H1 (cell line): ENCODE results near the gene UBAP1L. TPM values are rescaled to one million over a fixed set of nuclear protein-coding genes. Genes with fewer than 3 reads are reported as not detected.

Source experiments
- CTCF ChIA-PET: fragments of 300-600 bp; sonication (Branson Sonifier 250); formaldehyde crosslinking; loops from one replicate; lab custom pipeline; 2021; ENCODE audit not compliant: partially characterized antibody; lab: Charles Lee
- POLR2A ChIA-PET: fragments of 300-600 bp; sonication (Branson Sonifier 250); formaldehyde crosslinking; loops from one replicate; lab custom pipeline; 2021; ENCODE audit warnings: inconsistent platforms; ENCODE audit not compliant: partially characterized antibody; lab: Charles Lee
- DNase-seq, 2 experiments: peaks; one replicate each; pipeline versions ENCODE4 v3.0.0 to v3.0.0-alpha.2; 2010 to 2022; ENCODE audit warnings: low spot score in 2 of 2, low read depth in 1 of 2, mixed read lengths in 1 of 2
- FAIRE-seq: peaks from 2 replicates; lab custom pipeline; 2011; peaks lifted over from hg19 to GRCh38; lab: Jason Lieb, UNC
- H2AFZ ChIP-seq: 2 replicates; pipeline ENCODE4 v1.8.1; 2012; ENCODE audit warnings: low read length, inconsistent platforms
- H2AK5ac ChIP-seq: 2 replicates; pipeline ENCODE4 v1.6.1; 2013; ENCODE audit warnings: low read depth, low read length
- H2BK120ac ChIP-seq: replicated peaks from 2 replicates; pipeline ENCODE3; 2013; ENCODE audit warnings: low read depth, low read length, inconsistent platforms
- H2BK12ac ChIP-seq: 2 replicates; pipeline ENCODE4 v1.6.1; 2013; ENCODE audit warnings: low read depth, low read length
- H2BK15ac ChIP-seq: 2 replicates; pipeline ENCODE4 v1.6.1; 2013; ENCODE audit warnings: low read length
- H2BK20ac ChIP-seq: 2 replicates; pipeline ENCODE4 v1.6.1; 2013; ENCODE audit warnings: low read length
- H2BK5ac ChIP-seq: 2 replicates; pipeline ENCODE4 v1.6.1; 2013; ENCODE audit warnings: low read depth, low read length
- H3K14ac ChIP-seq: 2 replicates; pipeline ENCODE4 v1.6.1; 2013; ENCODE audit warnings: inconsistent platforms; ENCODE audit not compliant: insufficient read length
- H3K18ac ChIP-seq: 2 replicates; pipeline ENCODE4 v1.6.1; 2013; ENCODE audit warnings: low read length; ENCODE audit errors: extremely low read depth
- H3K23ac ChIP-seq: 2 replicates; pipeline ENCODE4 v1.6.1; 2013; ENCODE audit warnings: inconsistent platforms; ENCODE audit not compliant: insufficient read length
- H3K23me2 ChIP-seq: 2 replicates; pipeline ENCODE4 v1.6.1; 2013; ENCODE audit warnings: low read depth, low read length
- H3K27ac ChIP-seq: 2 replicates; pipeline ENCODE4 v1.6.1; 2011; ENCODE audit warnings: low read depth, low read length, inconsistent platforms
- H3K27me3 ChIP-seq, 4 experiments: replicated peaks in 1 of 4; 1 replicate in 1 of 4; 2 replicates in 3 of 4; pipeline versions ENCODE4 v1.6.1 to v1.8.1; 2011 to 2013; ENCODE audit warnings: low read length in 3 of 4, mild to moderate bottlenecking in 3 of 4, inconsistent platforms in 2 of 4, mixed read lengths in 2 of 4, moderate library complexity in 1 of 4; ENCODE audit not compliant: control insufficient read depth in 3 of 4, insufficient read depth in 3 of 4; ENCODE audit errors: extremely low read depth in 1 of 4
- H3K36me3 ChIP-seq, 4 experiments: 2 replicates each; pipeline versions ENCODE4 v1.6.1 to v1.8.1; 2011 to 2013; ENCODE audit warnings: mild to moderate bottlenecking in 4 of 4, low read length in 3 of 4, moderate library complexity in 2 of 4, control low read depth in 1 of 4, inconsistent platforms in 1 of 4; ENCODE audit not compliant: insufficient read depth in 4 of 4, control insufficient read depth in 2 of 4
- H3K4ac ChIP-seq: replicated peaks from 2 replicates; pipeline ENCODE3; 2013; ENCODE audit warnings: low read length, low read depth, mixed read lengths, inconsistent platforms; ENCODE audit not compliant: insufficient read length
- H3K4me1 ChIP-seq, 4 experiments: replicated peaks in 1 of 4; 1 replicate in 1 of 4; 2 replicates in 3 of 4; pipeline versions ENCODE4 v1.6.1 to v1.8.1; 2011 to 2013; ENCODE audit warnings: low read length in 3 of 4, inconsistent platforms in 2 of 4, mixed read lengths in 1 of 4; ENCODE audit not compliant: insufficient read depth in 4 of 4, control insufficient read depth in 3 of 4
- H3K4me2 ChIP-seq, 2 experiments: 2 replicates each; pipeline versions ENCODE4 v1.6.1 to v1.8.1; 2011 to 2013; ENCODE audit warnings: low read depth in 2 of 2, low read length in 2 of 2, control low read depth in 1 of 2, inconsistent platforms in 1 of 2, mild to moderate bottlenecking in 1 of 2; ENCODE audit not compliant: insufficient read depth in 1 of 2
- H3K4me3 ChIP-seq, 4 experiments: fragments of 200-600, 300-600 bp in 1 of 4; sonication (generic), shearing (Covaris generic), sonication (Bioruptor Twin) in 1 of 4; 2 replicates each; pipeline versions ENCODE4 v1.5.1 to v1.8.1; 2011 to 2016; ENCODE audit warnings: low read length in 4 of 4, low read depth in 3 of 4, control low read depth in 2 of 4, inconsistent platforms in 2 of 4, mild to moderate bottlenecking in 2 of 4, mixed read lengths in 1 of 4, moderate library complexity in 1 of 4; ENCODE audit not compliant: insufficient read depth in 2 of 4; ENCODE audit errors: extremely low read depth in 1 of 4
- H3K56ac ChIP-seq: replicated peaks from 2 replicates; pipeline ENCODE3; 2013; ENCODE audit warnings: low read depth, mild to moderate bottlenecking, mixed read lengths, low read length, inconsistent platforms; ENCODE audit not compliant: insufficient read length
- H3K79me1 ChIP-seq: 2 replicates; pipeline ENCODE4 v1.6.1; 2013; ENCODE audit warnings: low read depth, low read length, control low read depth
- H3K79me2 ChIP-seq, 2 experiments: 2 replicates each; pipeline versions ENCODE4 v1.6.1 to v1.8.1; 2012 to 2013; ENCODE audit warnings: low read length in 2 of 2, mild to moderate bottlenecking in 2 of 2, inconsistent platforms in 1 of 2; ENCODE audit not compliant: insufficient read depth in 2 of 2, control insufficient read depth in 1 of 2
- H3K9ac ChIP-seq, 4 experiments: replicated peaks in 1 of 4; 1 replicate in 1 of 4; 2 replicates in 3 of 4; pipeline versions ENCODE4 v1.6.1 to v1.8.1; 2011 to 2013; ENCODE audit warnings: low read depth in 3 of 4, low read length in 3 of 4, control low read depth in 2 of 4, mild to moderate bottlenecking in 2 of 4, moderate library complexity in 2 of 4, inconsistent platforms in 1 of 4; ENCODE audit errors: extremely low read depth in 1 of 4
- H3K9me3 ChIP-seq, 2 experiments: 2 replicates each; pipeline versions ENCODE4 v1.6.1 to v1.8.1; 2012 to 2013; ENCODE audit warnings: mild to moderate bottlenecking in 2 of 2, moderate library complexity in 2 of 2, control low read depth in 1 of 2, inconsistent platforms in 1 of 2, low read depth in 1 of 2, low read length in 1 of 2, mixed read lengths in 1 of 2; ENCODE audit not compliant: insufficient read depth in 2 of 2
- H4K20me1 ChIP-seq, 2 experiments: replicated peaks in 1 of 2; 2 replicates each; pipeline versions ENCODE3 to v1.8.1; 2011 to 2013; ENCODE audit warnings: inconsistent platforms in 2 of 2, low read length in 2 of 2, mild to moderate bottlenecking in 1 of 2; ENCODE audit not compliant: insufficient read depth in 2 of 2, control insufficient read depth in 1 of 2
- H4K5ac ChIP-seq: 2 replicates; pipeline ENCODE4 v1.6.1; 2013; ENCODE audit warnings: low read length, low read depth, mixed read lengths, inconsistent platforms; ENCODE audit not compliant: insufficient read length
- H4K8ac ChIP-seq: 2 replicates; pipeline ENCODE4 v1.8.0; 2013; ENCODE audit warnings: mild to moderate bottlenecking, moderate library complexity, low read length, inconsistent platforms; ENCODE audit not compliant: insufficient read depth; ENCODE audit errors: extremely low read depth
- H4K91ac ChIP-seq: replicated peaks from 2 replicates; pipeline ENCODE3; 2013; ENCODE audit warnings: low read length, mixed read lengths, inconsistent platforms; ENCODE audit not compliant: insufficient read length
- EP300 ChIP-seq, 2 experiments: IDR thresholded peaks; 1 replicate in 1 of 2; 2 replicates in 1 of 2; pipeline ENCODE4 v1.6.1; 2011 to 2012; ENCODE audit warnings: low read depth in 2 of 2, low read length in 2 of 2, mild to moderate bottlenecking in 2 of 2, borderline replicate concordance in 1 of 2, inconsistent platforms in 1 of 2, moderate library complexity in 1 of 2
- FOSL1 ChIP-seq: IDR thresholded peaks from 2 replicates; pipeline ENCODE4 v1.6.1; 2011; ENCODE audit warnings: mild to moderate bottlenecking, low read depth, low read length, moderate library complexity; ENCODE audit not compliant: insufficient read depth
- HDAC6 ChIP-seq: IDR thresholded peaks from one replicate; pipeline ENCODE4 v1.7.1; 2012; ENCODE audit warnings: low read depth, mild to moderate bottlenecking, inconsistent platforms, low read length, moderate library complexity
- KDM1A ChIP-seq: fragments of 200-600, 300-600 bp; sonication (generic); IDR thresholded peaks from 2 replicates; pipeline ENCODE4 v1.7.1; 2016; ENCODE audit warnings: mild to moderate bottlenecking, low read length, borderline replicate concordance
- KDM5A ChIP-seq: fragments of 200-600 bp; IDR thresholded peaks from 2 replicates; pipeline ENCODE4 v1.7.1; 2012; ENCODE audit warnings: mild to moderate bottlenecking, low read length, inconsistent platforms, mixed read lengths
- MAFK ChIP-seq: IDR thresholded peaks from 2 replicates; pipeline ENCODE4 v1.6.1; 2012; ENCODE audit warnings: low read depth, mild to moderate bottlenecking, improper control_type of control experiment, low read length
- NANOG ChIP-seq: IDR thresholded peaks from 2 replicates; pipeline ENCODE4 v1.6.1; 2011; ENCODE audit warnings: low read length, low read depth, mild to moderate bottlenecking, inconsistent platforms; ENCODE audit not compliant: insufficient read depth, poor library complexity, severe bottlenecking
- RFX5 ChIP-seq: IDR thresholded peaks from 2 replicates; pipeline ENCODE4 v1.6.1; 2011; ENCODE audit warnings: low read depth, low read length, improper control_type of control experiment, borderline replicate concordance
- SRF ChIP-seq: IDR thresholded peaks from 2 replicates; pipeline ENCODE4 v1.6.1; 2011; ENCODE audit warnings: mild to moderate bottlenecking, low read depth, low read length, moderate library complexity
- TCF12 ChIP-seq: IDR thresholded peaks from 2 replicates; pipeline ENCODE4 v1.6.1; 2011; ENCODE audit warnings: low read depth, mild to moderate bottlenecking, low read length
- WGBS, 2 experiments: shearing (Covaris generic) in 1 of 2; methylation state at CpG; one replicate each; pipeline versions ENCODE4 v1.1.6 to v1.1.7; 2013 to 2015; ENCODE audit warnings: low lambda C conversion rate in 2 of 2, mixed read lengths in 2 of 2, inconsistent platforms in 1 of 2, low coverage in 1 of 2, missing lambda C conversion rate in 1 of 2; ENCODE audit not compliant: insufficient replicate concordance in 2 of 2, insufficient coverage in 1 of 2, insufficient read length in 1 of 2; ENCODE audit errors: extremely low coverage in 1 of 2, missing lambda C conversion rate in 1 of 2; 5-methylcytosine and 5-hydroxymethylcytosine counted together
- polyA plus RNA-seq, 7 experiments: library from polyadenylated mRNA; depleted of rRNA in 3 of 7; stranded (reverse) in 5 of 7; unstranded in 2 of 7; fragments of >200 nt in 5 of 7; fragments of 200-250 nt in 2 of 7; gene quantifications; 1 replicate in 5 of 7; 2 replicates in 1 of 7; 4 replicates in 1 of 7; pipeline versions ENCODE4 v1.2.1 to v1.2.3, GENCODE V29; 2011 to 2013; ENCODE audit warnings: missing spikeins in 2 of 7, mixed read lengths in 2 of 7
- total RNA-seq: library from RNA; stranded (reverse); fragmentation: NEBNext Ultra II Directional; extraction: Animal tissue kit (Norgen Biotek cat#: 25700); gene quantifications from 2 replicates; pipeline ENCODE4 v1.2.1, GENCODE V29; 2021
- TF ChIP-seq, protein P1 (sequence below): IDR thresholded peaks from 2 replicates; pipeline ENCODE4 v1.6.1; 2011; ENCODE audit warnings: low read length, improper control_type of control experiment

The UBAP1L gene
- total and polyA plus RNA-seq, 2 of the 8 experiments (the other 6 are each of a cell fraction or from before 2014, with no cell fraction given) = 0.67 to 1.7 TPM

GRCh38 chr15:65056106-65056505 is 58.9 kb downstream of the UBAP1L start:
- Histone ChIP-seq H4K20me1 (no peaks in the 10 kb centered on the region), H2AFZ (no peak overlapping the region), H3K23ac (no peak overlapping the region), H3K9ac (no peak overlapping the region), H3K23me2 (no peaks in the 10 kb centered on the region), H3K18ac (no peak overlapping the region), H3K56ac (no peak overlapping the region), H4K91ac (no peak overlapping the region), H2AK5ac (no peak overlapping the region), H3K36me3 (no peaks in the 10 kb centered on the region; a peak in 1 of 8 replicates), H3K4ac (no peak overlapping the region), H3K4me1 (no peaks in the 10 kb centered on the region), H3K27ac (no peak overlapping the region), H3K79me2 (no peaks in the 10 kb centered on the region), H3K79me1 (no peaks in the 10 kb centered on the region), H3K9me3 (no peaks in the 10 kb centered on the region), H2BK20ac (no peak overlapping the region), H3K4me2 (no peak overlapping the region), H4K5ac (no peak overlapping the region), H4K8ac (no peak overlapping the region), H2BK15ac (no peak overlapping the region), H3K27me3 (no peaks in the 10 kb centered on the region; a peak in 1 of 7 replicates), H2BK120ac (no peak overlapping the region), H2BK5ac (no peak overlapping the region), H2BK12ac (no peak overlapping the region), H3K14ac (no peak overlapping the region), H3K4me3 (no peak overlapping the region)
- CTCF ChIA-PET = interaction anchor here (0.6 to 33.2 kb wide), 9 partner anchors 13 to 51 kb away, joined by 4 to 1213 read pairs (median 39); partner anchors contain the start of genes KBTBD13, RASL12 and SLC51B
- POLR2A ChIA-PET = interaction anchor here (0.6 to 1.7 kb wide), 6 partner anchors 9 to 47 kb away, joined by 3 to 5 read pairs (median 4); no protein-coding TSS in a partner anchor
- TF ChIP-seq NANOG (no peak), FOSL1 (no peak), HDAC6 (no peak), TCF12 (no peak), KDM5A (no peak), RFX5 (no peak), SRF (no peak), EP300 (IDR thresholded peaks at IDR 0.05; ENCODE audit: borderline replicate concordance in 1 of 2, low read depth in 2 of 2, low read length in 2 of 2) (no peak), MAFK (no peak), KDM1A (no peak)
- TF ChIP-seq, protein P1, sequence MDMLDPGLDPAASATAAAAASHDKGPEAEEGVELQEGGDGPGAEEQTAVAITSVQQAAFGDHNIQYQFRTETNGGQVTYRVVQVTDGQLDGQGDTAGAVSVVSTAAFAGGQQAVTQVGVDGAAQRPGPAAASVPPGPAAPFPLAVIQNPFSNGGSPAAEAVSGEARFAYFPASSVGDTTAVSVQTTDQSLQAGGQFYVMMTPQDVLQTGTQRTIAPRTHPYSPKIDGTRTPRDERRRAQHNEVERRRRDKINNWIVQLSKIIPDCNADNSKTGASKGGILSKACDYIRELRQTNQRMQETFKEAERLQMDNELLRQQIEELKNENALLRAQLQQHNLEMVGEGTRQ = no peak
- FAIRE-seq (no peak), DNase-seq (no peak)
- WGBS, 2 experiments = 90% methylated on average over 9 of the region's 9 CpGs; no CpG with 5 or more reads in 1 of the 2 experiments
